H7 (cell line): Measurements from ENCODE around the gene SPTLC2. TPM values are rescaled to one million over a fixed set of nuclear protein-coding genes. Genes with fewer than 3 reads are reported as not detected.

ENCODE experiments used
- total RNA-seq: library from RNA; depleted of rRNA; stranded (reverse); fragments of >200 nt; shearing (Covaris generic); gene quantifications from 2 replicates; pipeline ENCODE4 v1.2.3, GENCODE V29; 2014; rRNA removed

The SPTLC2 gene
- total RNA-seq, 1 experiment from 2014 or later, result 20.5 TPM

Other genes with a start within 250 kb of the SPTLC2 start
- 11.1 and 12.6 TPM in 2 replicates for gene TMED8, start 239.5 kb downstream of the SPTLC2 start, total RNA-seq
- gene SAMD15, start 239.3 kb downstream of the SPTLC2 start, total RNA-seq, result 0.48 TPM in 1 of 2 replicates, not detected in the other
- 0.07 and 2.3 TPM in 2 replicates for gene NOXRED1, start 193.1 kb downstream of the SPTLC2 start, total RNA-seq
- gene VIPAS39, start 159.0 kb downstream of the SPTLC2 start, total RNA-seq, result 25.4 and 30.5 TPM in 2 replicates
- 140 and 149 TPM in 2 replicates for gene AHSA1, start 158.5 kb downstream of the SPTLC2 start, total RNA-seq
- gene ISM2, start 117.8 kb downstream of the SPTLC2 start, total RNA-seq, result 1.1 and 2.1 TPM in 2 replicates
- gene ALKBH1, start 91.4 kb upstream of the SPTLC2 start, total RNA-seq, result 16.2 TPM in 2 replicates
- gene SLIRP, start 91.5 kb upstream of the SPTLC2 start, total RNA-seq, result 463 and 519 TPM in 2 replicates
- gene SNW1, start 144.5 kb upstream of the SPTLC2 start, total RNA-seq, result 63.9 and 87.0 TPM in 2 replicates
- gene ADCK1, start 183.5 kb upstream of the SPTLC2 start, total RNA-seq, result 9.6 and 10.3 TPM in 2 replicates